OCI-LY7 (cell line): ENCODE results near the gene LRRK1. TPM values are rescaled to one million over a fixed set of nuclear protein-coding genes. Genes with fewer than 3 reads are reported as not detected.

Experiments
- BruUV-seq: library from RNA; stranded (reverse); fragments of 400-500 nt; replicated peaks from 2 replicates; lab custom pipeline; 2021; lab: Mats Ljungman, UMichigan
- CTCF ChIA-PET: fragments of 300-600 bp; sonication (Branson Sonifier 250); formaldehyde crosslinking; loops from one replicate; lab custom pipeline; 2022; ENCODE audit warnings: antibody characterized with exemption; ENCODE audit not compliant: unreplicated experiment; lab: Charles Lee
- POLR2A ChIA-PET: fragments of 300-600 bp; sonication (Branson Sonifier 250); formaldehyde crosslinking; loops from one replicate; lab custom pipeline; 2022; ENCODE audit warnings: antibody characterized with exemption; lab: Charles Lee
- DNase-seq: peaks from one replicate; pipeline ENCODE4 v3.0.0-alpha.2; 2015; ENCODE audit warnings: low spot score
- H2AFZ ChIP-seq: fragments of 200-600 bp; sonication (generic), shearing (Covaris generic); 2 replicates; pipeline ENCODE4 v1.6.1; 2014; ENCODE audit warnings: mild to moderate bottlenecking, antibody characterized with exemption, low read length, moderate library complexity
- H3K27ac ChIP-seq: fragments of 200-600 bp; sonication (generic); 2 replicates; pipeline ENCODE4 v1.5.1; 2014; ENCODE audit warnings: mixed run types, low read depth, mild to moderate bottlenecking, moderate library complexity, low read length, inconsistent platforms; ENCODE audit not compliant: poor library complexity, severe bottlenecking
- H3K36me3 ChIP-seq: fragments of 200-600 bp; sonication (generic); 2 replicates; pipeline ENCODE4 v1.6.1; 2014; ENCODE audit warnings: mild to moderate bottlenecking, antibody characterized with exemption, low read length, moderate library complexity, mixed read lengths; ENCODE audit not compliant: insufficient read depth
- H3K4me1 ChIP-seq: fragments of 200-600 bp; sonication (generic); 2 replicates; pipeline ENCODE4 v1.5.1; 2014; ENCODE audit warnings: mild to moderate bottlenecking, low read length; ENCODE audit not compliant: insufficient read depth, poor library complexity, severe bottlenecking
- H3K4me2 ChIP-seq: fragments of 200-600 bp; sonication (generic); 2 replicates; pipeline ENCODE4 v1.6.1; 2014; ENCODE audit warnings: mild to moderate bottlenecking, low read length
- H3K4me3 ChIP-seq: fragments of 200-600 bp; sonication (generic); 2 replicates; pipeline ENCODE4 v1.5.1; 2014; ENCODE audit warnings: mild to moderate bottlenecking, low read depth, low read length; ENCODE audit not compliant: poor library complexity, severe bottlenecking
- H3K79me2 ChIP-seq: fragments of 200-600 bp; sonication (generic); 2 replicates; pipeline ENCODE4 v1.6.1; 2016; ENCODE audit warnings: low read depth, mild to moderate bottlenecking, low read length, moderate library complexity, mixed read lengths; ENCODE audit not compliant: insufficient read depth
- H3K9me2 ChIP-seq: fragments of 200-600 bp; sonication (generic); 2 replicates; pipeline ENCODE4 v1.6.1; 2016; ENCODE audit warnings: mild to moderate bottlenecking, low read length, mixed read lengths; ENCODE audit not compliant: insufficient read depth
- H3K9me3 ChIP-seq: fragments of 200-600 bp; sonication (generic); 2 replicates; pipeline ENCODE4 v1.6.1; 2014; ENCODE audit warnings: mild to moderate bottlenecking, mixed run types, low read length, mixed read lengths
- H4K20me1 ChIP-seq: fragments of 200-600 bp; sonication (generic); 2 replicates; pipeline ENCODE4 v1.6.1; 2014; ENCODE audit warnings: mild to moderate bottlenecking, antibody characterized with exemption, low read length, moderate library complexity, mixed read lengths; ENCODE audit not compliant: insufficient read depth
- CTCF ChIP-seq: fragments of 200-600 bp; sonication (generic); conservative IDR thresholded peaks from 2 replicates; pipeline ENCODE4 v1.5.1; 2014; ENCODE audit warnings: mild to moderate bottlenecking, antibody characterized with exemption, low read length, moderate library complexity, mixed read lengths
- EZH2phosphoT487 ChIP-seq: fragments of 200-600 bp; sonication (generic); IDR thresholded peaks from 2 replicates; pipeline ENCODE4 v1.6.1; 2018; ENCODE audit warnings: low read depth, borderline replicate concordance, mild to moderate bottlenecking, mixed run types, antibody characterized with exemption, low read length, moderate library complexity, mixed read lengths
- intact Hi-C: fragments of 100-400 bp; cut with micrococcal nuclease; formaldehyde crosslinking; loops from one replicate; pipeline ENCODE4 v1.10.0; 2022; ENCODE audit not compliant: unreplicated experiment
- total RNA-seq, 2 experiments: library from RNA; depleted of rRNA in 1 of 2; stranded (reverse); fragments of >200 nt in 1 of 2; shearing (Covaris generic) in 1 of 2; gene quantifications; 2 replicates each; pipeline ENCODE4 v1.2.3, GENCODE V29; 2014 to 2022

Gene LRRK1
- total RNA-seq, 2 experiments from 2014 or later: 92.3 to 233 TPM

- ChIA-PET POLR2A (interaction anchor here (0.9 kb wide), 1 partner anchor 184 kb away, joined by 4 read pairs; no protein-coding TSS in a partner anchor), CTCF (interaction anchor here (1.7 kb wide), 1 partner anchor 168 kb away, joined by 8 read pairs; no protein-coding TSS in a partner anchor)
- no peak for TF ChIP-seq CTCF
- TF ChIP-seq EZH2phosphoT487: no peak
- Histone ChIP-seq H3K4me2 (no peak overlapping the region), H3K79me2 (no peaks in the 10 kb centered on the region), H3K36me3 (no peaks in the 10 kb centered on the region), H2AFZ (no peak overlapping the region), H3K27ac (no peak overlapping the region), H3K4me3 (no peak overlapping the region), H3K9me3 (no peaks in the 10 kb centered on the region), H4K20me1 (no peaks in the 10 kb centered on the region), H3K4me1 (no peaks in the 10 kb centered on the region), H3K9me2 (no peaks in the 10 kb centered on the region)
- BruUV-seq: no TSS peak
- DNase-seq: no peak
- intact Hi-C loops: no loop called here
Observed at GRCh38 chr15:101090428-101090790, 171.3 kb downstream of the LRRK1 start.

GRCh38 chr15:101091080-101092017, 172.2 kb downstream of the LRRK1 start:
- no peaks in the 10 kb centered on the region for H3K36me3 ChIP-seq
- H3K9me2 ChIP-seq: no peaks in the 10 kb centered on the region
- CTCF ChIA-PET: interaction anchor here (1.7 kb wide), 1 partner anchor 167 kb away, joined by 8 read pairs; no protein-coding TSS in a partner anchor
- H3K4me1 ChIP-seq: no peaks in the 10 kb centered on the region
- no TSS peak for BruUV-seq
- no peak overlapping the region for H3K27ac ChIP-seq
- H3K79me2 ChIP-seq: no peaks in the 10 kb centered on the region
- no peaks in the 10 kb centered on the region for H3K9me3 ChIP-seq
- TF ChIP-seq CTCF (no peak), EZH2phosphoT487 (no peak)
- no peaks in the 10 kb centered on the region for H4K20me1 ChIP-seq
- intact Hi-C loops: no loop called here
- no peak overlapping the region for H3K4me3 ChIP-seq
- DNase-seq: no peak
- H2AFZ ChIP-seq: no peak overlapping the region
- no peak overlapping the region for H3K4me2 ChIP-seq
- POLR2A ChIA-PET: no interaction called here
